Sigmoid colon (tissue), 7 donors: Measurements from ENCODE around the gene FRAT2. TPM values are rescaled to one million over a fixed set of nuclear protein-coding genes. Genes with fewer than 3 reads are reported as not detected.

Source experiments
- DNase-seq: peaks from one replicate; pipeline ENCODE4 v3.0.0-alpha.2; 2019
- H3K27ac ChIP-seq, 4 donors: fragments of 200-600 bp; sonication (generic); one replicate each; pipeline ENCODE4 v1.5.1; 2016 to 2019; ENCODE audit warnings: mild to moderate bottlenecking in 1 of 4
- H3K27me3 ChIP-seq, 3 donors: fragments of 200-600 bp; sonication (generic); one replicate each; pipeline ENCODE4 v1.5.1; 2019; ENCODE audit warnings: mild to moderate bottlenecking in 1 of 3
- H3K36me3 ChIP-seq, 4 donors: fragments of 200-600 bp; sonication (generic); one replicate each; pipeline ENCODE4 v1.5.1; 2016 to 2019
- H3K4me1 ChIP-seq, 4 donors: fragments of 200-600 bp; sonication (generic); one replicate each; pipeline ENCODE4 v1.5.1; 2017 to 2019
- H3K4me3 ChIP-seq, 4 donors: fragments of 200-600 bp; sonication (generic); one replicate each; pipeline ENCODE4 v1.5.1; 2017 to 2019; ENCODE audit warnings: mild to moderate bottlenecking in 2 of 4, moderate library complexity in 1 of 4
- H3K9me3 ChIP-seq, 4 donors: fragments of 200-600 bp in 3 of 4; sonication (generic) in 3 of 4; one replicate each; pipeline versions ENCODE4 v1.5.1 to v1.6.1; 2013 to 2019
- EP300 ChIP-seq, 4 donors: sonication (generic); formaldehyde crosslinking; IDR thresholded peaks; one replicate each; pipeline ENCODE4 v1.6.1; 2017; ENCODE audit warnings: antibody characterized with exemption in 4 of 4
- POLR2A ChIP-seq, 2 donors: fragments of 450-650 bp; IDR thresholded peaks; one replicate each; pipeline ENCODE4 v1.6.1; 2016; ENCODE audit warnings: antibody characterized with exemption in 2 of 2, mild to moderate bottlenecking in 2 of 2, moderate library complexity in 2 of 2
- POLR2AphosphoS5 ChIP-seq, 4 donors: sonication (generic); formaldehyde crosslinking; IDR thresholded peaks; one replicate each; pipeline ENCODE4 v1.6.1; 2017; ENCODE audit warnings: antibody characterized with exemption in 4 of 4
- WGBS, 2 donors: extraction: QIAGEN DNeasy Blood & Tissue Kit; methylation state at CpG; one replicate each; pipeline ENCODE4 v1.1.7; 2013; 5-methylcytosine and 5-hydroxymethylcytosine counted together
- intact Hi-C: fragments of 100-400 bp; cut with DNase I; formaldehyde crosslinking; loops from one replicate; pipeline ENCODE4 v1.15.1; 2023
- polyA plus RNA-seq, 3 donors: library from polyadenylated mRNA; stranded (reverse); fragments of 200-250 nt; gene quantifications; one replicate each; pipeline ENCODE4 v1.2.3, GENCODE V29; 2013
- total RNA-seq, 4 donors: library from RNA; depleted of rRNA; stranded (reverse); fragments of >200 nt; gene quantifications; one replicate each; pipeline ENCODE4 v1.1.0, GENCODE V29; 2016
- TF ChIP-seq, protein P1 (sequence below), 4 experiments: fragments of 450-650 bp in 3 of 4; fragments of 200-600 bp in 1 of 4; IDR thresholded peaks; one replicate each; pipeline ENCODE4 v1.5.1; 2016 to 2019; ENCODE audit warnings: antibody characterized with exemption in 4 of 4, mild to moderate bottlenecking in 3 of 4, moderate library complexity in 2 of 4
- donor health status: healthy with polysubstance abuse.
- donor health status: Bipolar disorder and iron deficiency.
- donor health status: healthy.

The FRAT2 gene
- total and polyA plus RNA-seq, 7 donors = 11.9 to 31.0 (median 18.9) TPM

GRCh38 chr10:97371696-97372095, 37.2 kb upstream of the FRAT2 start:
- 91 to 97% methylated on average over 7 of the region's 7 CpGs for WGBS, 2 donors

DNA sequence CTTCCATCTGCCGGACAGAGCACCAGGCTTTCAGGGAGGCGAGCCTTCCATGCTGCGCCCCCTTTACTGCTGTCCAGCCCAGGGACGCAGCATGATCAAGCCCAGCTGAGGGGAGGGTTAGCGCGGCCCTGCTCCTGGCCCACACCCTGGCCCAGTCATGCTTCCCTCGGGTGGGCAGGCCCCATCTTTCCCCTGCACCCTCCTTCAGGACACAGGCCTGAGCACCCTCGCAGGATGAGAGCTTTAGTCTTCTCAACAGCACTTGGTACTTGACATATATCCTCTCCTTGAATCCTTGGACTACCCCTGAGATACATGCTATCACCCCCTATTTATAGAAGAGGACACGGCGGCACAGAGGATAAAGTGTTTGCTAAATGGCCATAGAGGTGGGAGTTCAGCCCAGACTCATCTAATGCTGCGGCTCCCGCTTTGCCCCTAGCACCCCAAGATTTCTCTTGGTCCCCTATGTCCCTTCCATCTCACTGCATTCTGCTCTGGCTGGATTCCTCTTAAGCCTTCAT, 32.7 kb upstream of the FRAT2 start:
- intact Hi-C loops = no loop called here
- Histone ChIP-seq H3K9me3 (no peaks in the 10 kb centered on the region), H3K4me1 (no peaks in the 10 kb centered on the region), H3K27ac (no peak overlapping the region), H3K36me3 (peaks cover 0 to 90% (median 20%) of the 10 kb centered on the region in 4 donors), H3K4me3 (no peak overlapping the region), H3K27me3 (no peaks in the 10 kb centered on the region)
- 96 to 97% methylated on average over 12 of the region's 12 CpGs for WGBS, 2 donors
- no peak for TF ChIP-seq EP300 (IDR thresholded peaks at IDR 0.05)
- no peak for TF ChIP-seq POLR2A (IDR thresholded peaks at IDR 0.05)
- TF ChIP-seq, protein P1, sequence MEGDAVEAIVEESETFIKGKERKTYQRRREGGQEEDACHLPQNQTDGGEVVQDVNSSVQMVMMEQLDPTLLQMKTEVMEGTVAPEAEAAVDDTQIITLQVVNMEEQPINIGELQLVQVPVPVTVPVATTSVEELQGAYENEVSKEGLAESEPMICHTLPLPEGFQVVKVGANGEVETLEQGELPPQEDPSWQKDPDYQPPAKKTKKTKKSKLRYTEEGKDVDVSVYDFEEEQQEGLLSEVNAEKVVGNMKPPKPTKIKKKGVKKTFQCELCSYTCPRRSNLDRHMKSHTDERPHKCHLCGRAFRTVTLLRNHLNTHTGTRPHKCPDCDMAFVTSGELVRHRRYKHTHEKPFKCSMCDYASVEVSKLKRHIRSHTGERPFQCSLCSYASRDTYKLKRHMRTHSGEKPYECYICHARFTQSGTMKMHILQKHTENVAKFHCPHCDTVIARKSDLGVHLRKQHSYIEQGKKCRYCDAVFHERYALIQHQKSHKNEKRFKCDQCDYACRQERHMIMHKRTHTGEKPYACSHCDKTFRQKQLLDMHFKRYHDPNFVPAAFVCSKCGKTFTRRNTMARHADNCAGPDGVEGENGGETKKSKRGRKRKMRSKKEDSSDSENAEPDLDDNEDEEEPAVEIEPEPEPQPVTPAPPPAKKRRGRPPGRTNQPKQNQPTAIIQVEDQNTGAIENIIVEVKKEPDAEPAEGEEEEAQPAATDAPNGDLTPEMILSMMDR (IDR thresholded peaks at IDR 0.05) = no peak
- TF ChIP-seq POLR2AphosphoS5 (IDR thresholded peaks at IDR 0.05) = no peak
- no peak for DNase-seq

More at GRCh38 chr10:97371696-97372095, 37.2 kb upstream of the FRAT2 start:
- DNase-seq = no peak
- H3K9me3 ChIP-seq = no peaks in the 10 kb centered on the region
- peaks cover 0 to 94% (median 20%) of the 10 kb centered on the region in 4 donors for H3K36me3 ChIP-seq
- no peak overlapping the region for H3K27ac ChIP-seq
- intact Hi-C loops = no loop called here
- no peaks in the 10 kb centered on the region for H3K4me1 ChIP-seq
- H3K4me3 ChIP-seq = no peak overlapping the region
- H3K27me3 ChIP-seq = no peaks in the 10 kb centered on the region
- TF ChIP-seq, protein P1 (IDR thresholded peaks at IDR 0.05) = no peak
- no peak for TF ChIP-seq POLR2AphosphoS5 (IDR thresholded peaks at IDR 0.05)
- TF ChIP-seq EP300 (IDR thresholded peaks at IDR 0.05) = no peak
- TF ChIP-seq POLR2A (IDR thresholded peaks at IDR 0.05) = no peak

DNA sequence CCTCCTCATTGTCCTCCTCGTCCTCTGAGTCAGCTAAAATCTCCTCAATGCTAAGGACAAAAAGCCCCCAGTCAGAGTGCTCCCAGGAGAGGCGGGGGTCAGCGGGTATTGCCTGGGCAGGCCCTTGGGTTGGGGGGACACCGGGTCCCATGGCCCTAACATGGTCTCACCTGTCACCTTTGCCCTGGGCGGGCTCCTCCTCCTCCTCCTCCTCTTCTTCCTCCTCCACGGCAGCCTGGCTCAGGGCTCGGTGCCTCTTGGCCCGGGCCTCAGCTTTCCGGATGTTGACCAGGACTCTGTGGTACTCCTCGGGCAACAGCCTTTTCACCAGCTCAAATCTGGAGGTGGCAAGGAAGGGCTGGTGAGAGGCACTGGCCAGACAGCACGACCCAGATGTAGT, 32.0 kb upstream of the FRAT2 start:
- H3K36me3 ChIP-seq = peaks cover 0 to 84% (median 20%) of the 10 kb centered on the region in 4 donors
- H3K4me3 ChIP-seq = no peak overlapping the region
- no peaks in the 10 kb centered on the region for H3K27me3 ChIP-seq
- TF ChIP-seq POLR2AphosphoS5 (IDR thresholded peaks at IDR 0.05) (no peak), POLR2A (IDR thresholded peaks at IDR 0.05) (no peak), EP300 (IDR thresholded peaks at IDR 0.05) (no peak)
- TF ChIP-seq, protein P1 (IDR thresholded peaks at IDR 0.05) = no peak
- no peak overlapping the region for H3K27ac ChIP-seq
- DNase-seq = no peak
- 89 to 91% methylated on average over 11 of the region's 11 CpGs for WGBS, 2 donors
- H3K4me1 ChIP-seq = no peaks in the 10 kb centered on the region
- intact Hi-C loops = no loop called here
- H3K9me3 ChIP-seq = no peaks in the 10 kb centered on the region

DNA sequence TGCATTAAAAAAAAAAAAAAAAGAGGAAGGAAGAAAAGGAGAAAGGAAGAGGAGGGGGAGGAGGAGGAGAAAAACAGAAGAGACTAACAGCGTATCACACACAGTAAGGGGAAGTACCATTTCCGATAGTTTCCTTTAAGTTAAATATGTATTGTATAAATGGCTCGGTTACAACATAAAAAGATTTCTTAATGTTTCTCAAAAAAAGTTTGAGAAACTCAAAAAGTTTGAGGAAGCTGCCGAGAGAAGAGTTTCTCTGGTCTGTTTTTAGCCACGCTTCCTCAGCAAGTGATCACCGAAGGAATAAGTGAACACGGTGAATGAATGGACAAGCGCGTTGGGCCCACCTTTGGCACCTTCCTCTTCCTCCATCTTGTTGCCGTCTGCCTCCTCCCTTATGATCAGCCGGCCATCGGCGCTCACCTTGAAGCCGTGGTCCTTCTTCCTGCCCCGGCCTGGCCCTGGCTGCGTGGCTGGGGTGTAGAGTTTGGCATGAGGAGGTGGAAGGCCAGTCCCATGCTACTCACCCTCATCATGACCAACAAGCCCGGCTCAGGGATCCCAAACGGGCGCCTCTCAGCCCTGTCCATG, 31.3 kb upstream of the FRAT2 start:
- no peak overlapping the region for H3K4me3 ChIP-seq
- intact Hi-C loops = no loop called here
- no peaks in the 10 kb centered on the region for H3K4me1 ChIP-seq
- peak overlapping the region in 1 of 4 donors; percentile 25 for H3K27ac ChIP-seq
- H3K9me3 ChIP-seq = no peaks in the 10 kb centered on the region
- H3K36me3 ChIP-seq = peaks cover 0 to 81% (median 18%) of the 10 kb centered on the region in 4 donors
- WGBS, 2 donors = 76 to 89% methylated on average over 19 of the region's 19 CpGs
- no peak for DNase-seq
- H3K27me3 ChIP-seq = no peaks in the 10 kb centered on the region
- TF ChIP-seq, protein P1 (IDR thresholded peaks at IDR 0.05) = no peak
- no peak for TF ChIP-seq POLR2AphosphoS5 (IDR thresholded peaks at IDR 0.05)
- no peak for TF ChIP-seq EP300 (IDR thresholded peaks at IDR 0.05)
- TF ChIP-seq POLR2A (IDR thresholded peaks at IDR 0.05) = no peak
